HepG2 (cell line): Measurements from ENCODE around the gene PCBP4. TPM values are rescaled to one million over a fixed set of nuclear protein-coding genes. Genes with fewer than 3 reads are reported as not detected.

Experiments used
- ATAD3A ChIP-seq: sonication (generic); formaldehyde crosslinking; IDR thresholded peaks from 2 replicates; pipeline ENCODE4 v1.4.0; 2020; ENCODE audit warnings: missing genetic modification reagents
- E2F5 ChIP-seq: sonication (generic); formaldehyde crosslinking; conservative IDR thresholded peaks from 2 replicates; pipeline ENCODE4 v1.4.0; 2020; ENCODE audit warnings: missing genetic modification reagents
- EHMT2 ChIP-seq: fragments of 200-600 bp; sonication (generic); IDR thresholded peaks from 2 replicates; pipeline ENCODE4 v1.7.0; 2017; ENCODE audit warnings: antibody characterized with exemption, low read depth, low read length, borderline replicate concordance
- FOXJ3 ChIP-seq: sonication (generic); formaldehyde crosslinking; IDR thresholded peaks from 2 replicates; pipeline ENCODE4 v1.4.0; 2020; ENCODE audit warnings: missing genetic modification reagents, mild to moderate bottlenecking, borderline replicate concordance
- HDAC1 ChIP-seq: sonication (generic); formaldehyde crosslinking; IDR thresholded peaks from 2 replicates; pipeline ENCODE4 v1.5.1; 2020; ENCODE audit warnings: mild to moderate bottlenecking, missing genetic modification reagents
- HNRNPLL ChIP-seq: fragments of 200-400 bp; formaldehyde crosslinking; IDR thresholded peaks from 2 replicates; pipeline ENCODE4 v1.6.1; 2017; ENCODE audit warnings: mild to moderate bottlenecking, low read depth, low read length; ENCODE audit not compliant: poor library complexity, severe bottlenecking
- IRX3 ChIP-seq: sonication (generic); formaldehyde crosslinking; IDR thresholded peaks from 2 replicates; pipeline ENCODE4 v1.8.1; 2023; ENCODE audit warnings: mild to moderate bottlenecking, low read depth, missing genetic modification reagents, borderline replicate concordance
- MAX ChIP-seq: IDR thresholded peaks from 2 replicates; pipeline ENCODE4 v1.6.1; 2012; ENCODE audit warnings: inconsistent platforms
- MBNL3 ChIP-seq: fragments of 250-450 bp; sonication (Bioruptor Pico); conservative IDR thresholded peaks from 2 replicates; pipeline ENCODE4 v1.8.0; 2022; ENCODE audit warnings: mild to moderate bottlenecking, inconsistent platforms
- POLR2AphosphoS5 ChIP-seq: IDR thresholded peaks from 2 replicates; pipeline ENCODE4 v1.6.1; 2012; ENCODE audit warnings: low read depth, low read length
- RAD51 ChIP-seq: fragments of 450-650 bp; IDR thresholded peaks from 2 replicates; pipeline ENCODE4 v1.6.1; 2016; ENCODE audit warnings: borderline replicate concordance
- RARA ChIP-seq: IDR thresholded peaks from 2 replicates; pipeline ENCODE4 v1.6.1; 2016; ENCODE audit warnings: missing genetic modification reagents, missing compliant biosample characterization
- RBAK ChIP-seq: sonication (generic); formaldehyde crosslinking; IDR thresholded peaks from 2 replicates; pipeline ENCODE4 v1.5.1; 2020; ENCODE audit warnings: mild to moderate bottlenecking, missing genetic modification reagents
- RFX1 ChIP-seq: fragments of 450-650 bp; IDR thresholded peaks from 2 replicates; pipeline ENCODE4 v1.6.1; 2017
- SPEN ChIP-seq: sonication (generic); formaldehyde crosslinking; IDR thresholded peaks from 2 replicates; pipeline ENCODE4 v1.5.1; 2020; ENCODE audit warnings: low read depth, mild to moderate bottlenecking, missing genetic modification reagents
- SRSF9 ChIP-seq: fragments of 200-400 bp; formaldehyde crosslinking; IDR thresholded peaks from 2 replicates; pipeline ENCODE4 v1.6.1; 2018; ENCODE audit warnings: borderline replicate concordance, mild to moderate bottlenecking, low read depth, low read length; ENCODE audit not compliant: insufficient read depth, poor library complexity, severe bottlenecking
- TCF7 ChIP-seq: sonication (generic); IDR thresholded peaks from 2 replicates; pipeline ENCODE4 v1.6.1; 2016; ENCODE audit warnings: antibody characterized with exemption, low read depth
- ZC3H13 ChIP-seq: sonication (generic); formaldehyde crosslinking; IDR thresholded peaks from 2 replicates; pipeline ENCODE4 v1.8.1; 2023; ENCODE audit warnings: mild to moderate bottlenecking, missing genetic modification reagents, moderate library complexity
- ZFAT ChIP-seq: sonication (generic); formaldehyde crosslinking; conservative IDR thresholded peaks from 2 replicates; pipeline ENCODE4 v1.8.1; 2023; ENCODE audit warnings: missing genetic modification reagents, inconsistent platforms
- ZNF17 ChIP-seq: sonication (generic); formaldehyde crosslinking; IDR thresholded peaks from 2 replicates; pipeline ENCODE4 v1.5.0; 2020; ENCODE audit warnings: mild to moderate bottlenecking, missing genetic modification reagents
- ZNF34 ChIP-seq: sonication (generic); formaldehyde crosslinking; IDR thresholded peaks from 2 replicates; pipeline ENCODE4 v1.4.0; 2020; ENCODE audit warnings: mild to moderate bottlenecking, missing genetic modification reagents, borderline replicate concordance
- ZNF383 ChIP-seq: sonication (generic); formaldehyde crosslinking; IDR thresholded peaks from 2 replicates; pipeline ENCODE4 v1.4.0; 2020; ENCODE audit warnings: missing genetic modification reagents, mild to moderate bottlenecking, borderline replicate concordance
- ZNF441 ChIP-seq: sonication (generic); formaldehyde crosslinking; IDR thresholded peaks from 2 replicates; pipeline ENCODE4 v1.7.0; 2021; ENCODE audit warnings: missing genetic modification reagents, borderline replicate concordance
- ZNF451 ChIP-seq: sonication (generic); formaldehyde crosslinking; IDR thresholded peaks from 2 replicates; pipeline ENCODE4 v1.5.0; 2020; ENCODE audit warnings: mild to moderate bottlenecking, missing genetic modification reagents
- ZNF7 ChIP-seq: IDR thresholded peaks from 2 replicates; pipeline ENCODE4 v1.6.1; 2016; ENCODE audit warnings: missing biosample characterization, missing genetic modification reagents
- ZNF737 ChIP-seq: sonication (generic); formaldehyde crosslinking; IDR thresholded peaks from 2 replicates; pipeline ENCODE4 v1.5.0; 2020; ENCODE audit warnings: missing genetic modification reagents, mild to moderate bottlenecking, borderline replicate concordance
- ZNF768 ChIP-seq: sonication (generic); formaldehyde crosslinking; IDR thresholded peaks from 2 replicates; pipeline ENCODE4 v1.4.0; 2020; ENCODE audit warnings: missing genetic modification reagents
- ZNF782 ChIP-seq: sonication (generic); formaldehyde crosslinking; IDR thresholded peaks from 2 replicates; pipeline ENCODE4 v1.4.0; 2020; ENCODE audit warnings: missing genetic modification reagents, mild to moderate bottlenecking, borderline replicate concordance
- ZXDC ChIP-seq: sonication (generic); formaldehyde crosslinking; IDR thresholded peaks from 2 replicates; pipeline ENCODE4 v1.5.0; 2020; ENCODE audit warnings: mild to moderate bottlenecking, missing genetic modification reagents
- polyA plus RNA-seq, 8 experiments: library from polyadenylated mRNA; depleted of rRNA in 3 of 8; stranded (reverse) in 7 of 8; unstranded in 1 of 8; fragments of >200 nt; fragmentation: Illumina TruSeq in 4 of 8; extraction: Trizol in 4 of 8; gene quantifications; 2 replicates each; pipeline versions ENCODE4 v1.2.1 to v1.2.3, GENCODE V29; 2011 to 2016; ENCODE audit warnings: low read depth in 4 of 8, missing spikeins in 1 of 8, mixed read lengths in 1 of 8; ENCODE audit not compliant: insufficient read depth in 1 of 8
- total RNA-seq, 5 experiments: library from RNA; depleted of rRNA; stranded (reverse); fragments of >200 nt; fragmentation: Illumina TruSeq; extraction: Trizol; gene quantifications; 2 replicates each; pipeline ENCODE4 v1.2.3, GENCODE V29; 2016; ENCODE audit warnings: low read depth in 1 of 5

PCBP4 gene
- total and polyA plus RNA-seq, 2 of the 13 experiments (the other 11 are each of a cell fraction or from before 2014, with no cell fraction given): 36.8 to 51.3 TPM

- TF ChIP-seq ZNF782 (CRISPR knock-in tag) (peak; percentile 33; the same call in 1 of the 2 replicates), ZNF383 (CRISPR knock-in tag) (no peak), RAD51 (no peak), HDAC1 (CRISPR knock-in tag) (no peak), ATAD3A (CRISPR knock-in tag) (no peak), ZNF451 (peak; percentile 57; the same call in 1 of the 2 replicates), ZNF17 (CRISPR knock-in tag) (no peak), ZXDC (CRISPR knock-in tag) (no peak), ZNF768 (CRISPR knock-in tag) (peak; percentile 11; the same call in 1 of the 2 replicates), MBNL3 (CRISPR knock-in tag) (no peak), E2F5 (no peak), RARA (no peak), MAX (no peak), ZC3H13 (CRISPR knock-in tag) (no peak), POLR2AphosphoS5 (no peak), RBAK (CRISPR knock-in tag) (no peak), ZNF737 (CRISPR knock-in tag) (no peak), RFX1 (no peak), ZNF441 (CRISPR knock-in tag) (no peak), ZNF7 (CRISPR knock-in tag) (no peak), FOXJ3 (CRISPR knock-in tag) (no peak), ZNF34 (CRISPR knock-in tag) (no peak), TCF7 (no peak), EHMT2 (no peak), SRSF9 (no peak), HNRNPLL (no peak), IRX3 (CRISPR knock-in tag) (no peak), ZFAT (CRISPR knock-in tag) (no peak), SPEN (CRISPR knock-in tag) (no peak)
Observed at GRCh38 chr3:52001443-52001974, 34.3 kb upstream of the PCBP4 start (continued).
